Measurements from ENCODE around the gene POLE2.

DNA sequence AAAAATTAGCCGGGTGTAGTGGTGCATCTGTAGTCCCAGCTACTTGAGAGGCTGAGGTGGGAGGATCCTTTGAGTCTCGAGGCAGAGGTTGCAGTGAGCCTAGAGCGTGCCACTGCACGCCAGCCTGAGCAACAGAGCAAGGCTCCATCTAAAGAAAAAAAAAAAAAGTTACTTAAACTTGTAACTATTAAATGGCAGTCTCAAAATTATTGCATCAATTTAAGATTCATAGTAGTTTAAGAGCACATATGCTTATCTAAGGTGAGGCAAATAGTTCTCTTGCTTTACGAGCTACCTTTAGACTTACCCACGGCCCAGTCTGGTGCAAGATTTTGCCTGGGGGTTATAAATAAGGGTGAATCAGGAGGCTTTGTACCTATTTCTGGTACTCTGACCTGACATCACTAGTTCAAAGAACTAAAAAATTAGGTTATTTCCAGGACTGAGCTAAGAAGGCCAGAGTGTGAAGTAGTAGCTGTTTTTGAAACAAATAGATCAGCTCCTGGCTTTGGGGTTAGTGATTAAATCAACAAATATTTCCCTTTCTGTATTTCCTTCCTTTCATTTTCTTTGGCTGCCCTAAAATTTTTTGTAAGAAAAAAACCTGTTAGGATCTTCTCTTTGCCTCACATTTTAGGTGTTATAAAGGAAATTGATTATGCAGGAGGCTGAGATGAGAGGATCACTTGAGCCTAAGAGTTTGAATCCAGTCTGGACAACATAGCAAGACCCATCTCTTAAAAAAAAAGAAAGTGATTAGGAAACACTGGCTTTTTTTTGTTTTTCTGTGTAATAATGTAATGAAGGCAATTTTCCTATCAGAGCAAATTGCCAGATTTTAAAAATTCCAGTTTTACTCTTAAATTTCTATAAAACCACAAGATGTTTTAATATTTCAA lies 63.8 kb downstream of the POLE2 start:
- TF ChIP-seq POLR2A (IDR thresholded peaks at IDR 0.05) (no peak), POLR2AphosphoS5 (IDR thresholded peaks at IDR 0.05) (no peak)
- TF ChIP-seq, protein P1, sequence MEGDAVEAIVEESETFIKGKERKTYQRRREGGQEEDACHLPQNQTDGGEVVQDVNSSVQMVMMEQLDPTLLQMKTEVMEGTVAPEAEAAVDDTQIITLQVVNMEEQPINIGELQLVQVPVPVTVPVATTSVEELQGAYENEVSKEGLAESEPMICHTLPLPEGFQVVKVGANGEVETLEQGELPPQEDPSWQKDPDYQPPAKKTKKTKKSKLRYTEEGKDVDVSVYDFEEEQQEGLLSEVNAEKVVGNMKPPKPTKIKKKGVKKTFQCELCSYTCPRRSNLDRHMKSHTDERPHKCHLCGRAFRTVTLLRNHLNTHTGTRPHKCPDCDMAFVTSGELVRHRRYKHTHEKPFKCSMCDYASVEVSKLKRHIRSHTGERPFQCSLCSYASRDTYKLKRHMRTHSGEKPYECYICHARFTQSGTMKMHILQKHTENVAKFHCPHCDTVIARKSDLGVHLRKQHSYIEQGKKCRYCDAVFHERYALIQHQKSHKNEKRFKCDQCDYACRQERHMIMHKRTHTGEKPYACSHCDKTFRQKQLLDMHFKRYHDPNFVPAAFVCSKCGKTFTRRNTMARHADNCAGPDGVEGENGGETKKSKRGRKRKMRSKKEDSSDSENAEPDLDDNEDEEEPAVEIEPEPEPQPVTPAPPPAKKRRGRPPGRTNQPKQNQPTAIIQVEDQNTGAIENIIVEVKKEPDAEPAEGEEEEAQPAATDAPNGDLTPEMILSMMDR (IDR thresholded peaks at IDR 0.05 in 8 of 11, conservative IDR thresholded peaks at IDR 0.05 in 3 of 11), result no peak

All from spleen (tissue), 7 donors.